ENCODE measurements around the gene MITF. TPM values are rescaled to one million over a fixed set of nuclear protein-coding genes. Genes with fewer than 3 reads are reported as not detected.

MITF gene
- total and polyA plus RNA-seq, 8 donors, result 3.5 to 61.3 (median 15.5) TPM

GRCh38 chr3:69828817-69829216 lies 89.6 kb downstream of the MITF start:
- intact Hi-C loops (cut with DNase I; ENCODE audit: low total_unique reads), result no loop called here
- H3K27me3 ChIP-seq, result no peaks in the 10 kb centered on the region
- WGBS, 5 donors, result 45 to 77% (median 69%) methylated on average over 2 of the region's 2 CpGs

DNA sequence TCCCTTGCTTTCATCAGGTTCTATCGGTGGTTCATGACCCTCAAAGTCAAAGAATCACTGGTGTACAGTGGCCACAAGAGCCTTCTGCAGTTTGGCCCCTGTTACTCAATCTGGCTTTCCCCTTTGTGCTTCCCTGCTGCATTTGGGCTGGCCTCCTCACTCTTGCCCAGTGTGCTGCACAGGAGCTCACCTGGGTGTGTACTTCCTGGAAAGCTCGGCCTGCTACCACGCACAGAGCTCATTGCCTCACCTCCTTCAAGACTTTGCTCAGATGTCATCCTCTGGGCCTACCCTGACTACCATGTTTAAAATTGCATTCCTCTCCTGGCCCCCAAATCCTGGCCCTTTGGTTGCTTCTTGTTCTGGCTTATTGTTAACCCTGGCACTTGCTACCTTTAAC lies 90.9 kb downstream of the MITF start:
- intact Hi-C loops (cut with DNase I; ENCODE audit: low total_unique reads), result no loop called here
- peaks cover 0 to 3% (median 0%) of the 10 kb centered on the region in 4 donors for H3K9me3 ChIP-seq
- DNase-seq, result peak in 1 of 2 donors; percentile 30
- H3K36me3 ChIP-seq, result no peaks in the 10 kb centered on the region
- 34 to 69% (median 62%) methylated on average over 3 of the region's 3 CpGs for WGBS, 5 donors
- H3K27me3 ChIP-seq, result no peaks in the 10 kb centered on the region
- H3K27ac ChIP-seq, result no peak overlapping the region
- TF ChIP-seq EP300 (IDR thresholded peaks at IDR 0.05), result no peak
- no peak for TF ChIP-seq POLR2AphosphoS5 (IDR thresholded peaks at IDR 0.05)
- TF ChIP-seq POLR2A (IDR thresholded peaks at IDR 0.05), result no peak
- TF ChIP-seq CTCF (IDR thresholded peaks at IDR 0.05), result no peak
- no peak overlapping the region for H3K4me3 ChIP-seq
- H3K4me1 ChIP-seq, result peaks cover 0 to 10% (median 3%) of the 10 kb centered on the region in 4 donors

More at GRCh38 chr3:69828817-69829216, 89.6 kb downstream of the MITF start:
- no peak for DNase-seq
- H3K4me1 ChIP-seq, result peaks cover 0 to 10% (median 3%) of the 10 kb centered on the region in 4 donors
- H3K9me3 ChIP-seq, result no peaks in the 10 kb centered on the region
- TF ChIP-seq EP300 (IDR thresholded peaks at IDR 0.05), result no peak
- no peak for TF ChIP-seq CTCF (IDR thresholded peaks at IDR 0.05)
- no peak for TF ChIP-seq POLR2A (IDR thresholded peaks at IDR 0.05)
- TF ChIP-seq POLR2AphosphoS5 (IDR thresholded peaks at IDR 0.05), result no peak
- no peak overlapping the region for H3K4me3 ChIP-seq
- H3K27ac ChIP-seq, result no peak overlapping the region
- H3K36me3 ChIP-seq, result no peaks in the 10 kb centered on the region

DNA sequence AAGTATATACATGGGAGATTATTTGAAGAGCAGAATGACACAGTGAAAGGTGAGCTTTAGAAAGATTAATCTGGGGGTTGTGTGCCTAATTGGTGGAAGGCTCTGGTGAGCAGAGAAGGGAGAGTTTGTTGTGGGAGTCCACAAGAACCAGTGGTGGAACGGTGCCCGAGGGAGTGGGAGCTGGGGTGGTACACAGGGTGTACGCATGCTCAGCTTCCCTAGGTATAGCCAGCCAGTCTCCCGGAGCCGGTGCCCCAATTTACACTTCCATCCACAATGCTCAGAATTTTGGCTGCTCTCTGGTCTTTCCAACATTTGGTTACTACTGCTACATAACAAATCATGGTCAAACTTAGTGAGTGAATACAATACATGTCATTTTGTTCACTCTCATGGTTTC lies 92.5 kb downstream of the MITF start:
- Histone ChIP-seq H3K36me3 (no peaks in the 10 kb centered on the region), H3K4me3 (no peak overlapping the region), H3K9me3 (peaks cover 0 to 9% (median 0%) of the 10 kb centered on the region in 4 donors), H3K27ac (no peak overlapping the region), H3K4me1 (peaks cover 0 to 13% (median 3%) of the 10 kb centered on the region in 4 donors), H3K27me3 (no peaks in the 10 kb centered on the region)
- 59 to 92% (median 61%) methylated on average over 5 of the region's 5 CpGs for WGBS, 5 donors
- intact Hi-C loops (cut with DNase I; ENCODE audit: low total_unique reads), result no loop called here
- no peak for DNase-seq
- TF ChIP-seq POLR2AphosphoS5 (IDR thresholded peaks at IDR 0.05), result no peak
- no peak for TF ChIP-seq POLR2A (IDR thresholded peaks at IDR 0.05)
- no peak for TF ChIP-seq CTCF (IDR thresholded peaks at IDR 0.05)
- no peak for TF ChIP-seq EP300 (IDR thresholded peaks at IDR 0.05)

DNA sequence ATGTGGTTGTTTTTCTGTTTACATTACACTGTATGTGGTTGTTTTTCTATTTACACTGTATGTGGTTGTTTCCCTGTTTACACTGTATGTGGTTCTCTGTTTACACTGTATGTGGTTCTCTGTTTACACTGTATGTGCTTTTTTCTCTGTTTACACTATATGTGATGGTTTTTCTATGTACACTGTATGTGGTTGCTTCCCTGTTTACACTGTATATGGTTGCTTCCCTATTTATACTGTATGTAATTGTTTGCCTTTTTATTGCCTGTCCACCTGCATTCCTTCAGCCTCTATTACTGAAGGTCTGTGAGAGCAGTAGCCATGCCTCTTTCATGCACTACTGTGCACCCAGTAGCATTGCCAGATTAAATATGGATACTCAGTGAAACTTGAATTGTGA lies 94.3 kb downstream of the MITF start:
- H3K27me3 ChIP-seq, result no peaks in the 10 kb centered on the region
- intact Hi-C loops (cut with DNase I; ENCODE audit: low total_unique reads), result no loop called here

More for the DNA sequence above, 94.3 kb downstream of the MITF start:
- TF ChIP-seq POLR2A (IDR thresholded peaks at IDR 0.05) (no peak), EP300 (IDR thresholded peaks at IDR 0.05) (no peak), POLR2AphosphoS5 (IDR thresholded peaks at IDR 0.05) (no peak), CTCF (IDR thresholded peaks at IDR 0.05) (no peak)
- Histone ChIP-seq H3K4me1 (peaks cover 0 to 30% (median 2%) of the 10 kb centered on the region in 4 donors), H3K9me3 (peaks cover 0 to 9% (median 0%) of the 10 kb centered on the region in 4 donors), H3K36me3 (no peaks in the 10 kb centered on the region), H3K4me3 (no peak overlapping the region), H3K27ac (no peak overlapping the region)
- no peak for DNase-seq

Measured in stomach (tissue), 9 donors.